GM19438 (cell line): ENCODE data around the gene TSPAN3.

Source experiments
- ATAC-seq: cut with Tn5 transposase; IDR thresholded peaks from one replicate; pipeline ENCODE4 v1.9.1; 2021; ENCODE audit warnings: low read depth; ENCODE audit not compliant: unreplicated experiment

The TSPAN3 gene

DNA sequence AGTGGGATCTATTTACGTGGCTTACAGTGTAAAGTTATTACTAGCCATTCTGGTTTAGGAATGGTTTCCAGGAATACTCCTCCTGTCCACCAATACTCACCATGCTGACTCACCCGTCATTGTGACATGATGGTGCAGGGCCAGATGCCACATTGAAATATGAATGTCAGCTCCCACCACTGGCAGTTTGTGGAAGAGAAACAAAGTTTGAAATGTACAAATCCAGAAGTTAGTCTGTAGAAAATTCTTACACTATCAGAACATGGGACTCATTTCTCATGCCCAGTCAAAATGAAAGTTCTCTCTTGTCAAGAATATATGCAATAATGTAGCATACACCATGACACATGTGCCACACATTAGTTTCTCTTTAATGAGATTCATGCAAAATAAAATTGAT is 14.4 kb upstream of the TSPAN3 start:
- ATAC-seq = no peak

DNA sequence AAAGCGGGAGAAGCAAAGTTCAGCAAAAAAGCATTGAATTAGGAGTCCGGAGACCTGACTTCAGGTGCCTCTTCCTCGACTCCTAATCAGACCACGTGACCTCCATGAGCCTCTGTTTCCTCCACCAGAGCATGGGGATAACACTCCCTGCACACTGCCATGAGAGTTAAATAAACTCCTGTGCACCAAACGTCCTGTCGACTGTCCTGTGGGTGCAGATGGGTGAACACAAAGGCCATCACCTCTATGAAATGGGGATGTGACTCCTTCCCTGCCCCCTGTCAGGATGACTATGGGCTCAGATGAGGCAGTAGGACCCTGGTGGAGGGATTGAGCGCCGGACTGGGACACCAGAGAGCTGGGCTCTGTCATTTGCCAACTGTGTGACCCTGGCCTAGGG is 13.5 kb upstream of the TSPAN3 start:
- ATAC-seq = no peak

DNA sequence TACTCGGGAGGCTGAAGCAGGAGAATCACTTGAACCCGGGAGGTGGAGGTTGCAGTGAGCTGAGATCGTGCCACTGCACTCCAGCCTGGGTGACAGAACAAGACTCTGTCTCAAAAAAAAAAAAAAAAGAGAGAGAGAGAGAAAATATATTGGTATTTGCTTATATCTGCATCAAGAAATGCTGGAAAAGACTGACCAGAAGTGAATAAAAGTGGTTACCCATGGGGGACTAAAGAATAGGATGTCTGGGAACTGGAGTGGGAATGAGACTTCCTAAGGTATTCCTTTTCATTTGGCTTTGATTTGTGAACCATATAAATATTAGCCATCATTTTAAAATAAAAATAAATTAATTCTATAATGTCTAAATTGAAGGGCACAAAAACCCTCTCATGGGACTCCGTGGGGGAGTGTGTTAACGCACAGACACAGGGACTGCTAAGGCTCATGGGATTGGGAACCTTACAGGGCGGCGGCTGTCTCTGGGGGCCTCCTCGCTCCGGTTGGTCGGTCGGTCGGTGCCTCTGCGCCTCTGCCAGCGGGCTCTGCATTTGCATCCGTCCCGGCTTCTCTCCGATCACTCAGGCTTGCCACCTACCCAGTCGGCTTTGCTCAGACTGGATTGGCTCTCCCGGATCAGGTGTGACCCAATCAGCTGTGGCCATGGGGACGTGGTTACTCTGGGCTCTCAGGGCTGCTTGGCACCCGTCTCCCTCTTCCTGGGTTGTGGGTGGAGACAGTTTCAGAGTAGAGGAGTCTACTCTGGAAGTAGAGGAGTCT is 12.7 kb upstream of the TSPAN3 start:
- ATAC-seq = no peak

DNA sequence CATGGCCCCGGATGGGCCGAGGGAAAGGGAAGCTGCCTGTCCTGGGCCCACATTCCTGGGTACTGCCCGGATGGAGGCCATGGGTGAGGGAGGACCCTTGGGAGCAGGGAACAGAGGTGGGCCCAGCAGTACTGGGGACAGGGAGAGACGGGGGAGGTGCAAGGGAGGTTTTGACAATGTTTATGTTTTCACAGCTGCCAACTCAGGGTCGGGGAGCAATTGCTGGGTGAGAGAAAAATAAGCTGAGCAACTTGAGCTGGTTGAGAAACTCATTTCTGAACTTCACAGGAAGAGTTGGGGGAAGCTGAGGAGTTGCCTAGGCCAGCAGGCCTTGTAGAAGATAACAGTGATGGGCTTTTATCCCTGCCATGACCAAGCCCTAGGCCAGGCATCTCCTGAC is 11.1 kb upstream of the TSPAN3 start:
- ATAC-seq = no peak

DNA sequence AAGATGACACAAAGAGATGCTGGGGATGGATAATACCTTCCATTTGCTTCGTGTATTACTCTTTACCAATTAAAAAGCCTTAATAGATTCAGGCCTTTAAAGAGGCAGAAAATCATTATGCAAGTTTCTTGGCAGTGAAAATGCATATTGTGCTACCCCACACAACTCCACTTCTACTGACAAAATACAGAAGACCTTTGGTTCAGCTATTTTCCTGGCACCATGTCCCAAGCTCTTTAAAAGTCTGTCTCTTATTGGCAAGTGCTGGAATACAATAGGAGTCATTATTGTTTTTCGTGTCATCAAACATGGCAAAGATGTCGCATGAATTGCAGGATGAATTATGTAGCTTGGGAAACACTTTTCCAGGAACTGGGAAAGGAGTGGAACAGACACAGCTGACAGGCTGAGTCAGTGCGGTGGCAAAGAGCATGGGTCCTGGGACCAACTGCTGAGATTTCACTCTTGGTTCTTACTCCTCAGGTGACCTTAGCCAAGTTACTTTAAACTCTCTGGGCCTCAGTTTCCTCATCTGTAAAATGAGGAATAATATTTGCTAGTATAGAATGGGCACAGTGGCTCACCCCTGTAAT is 5.5 kb upstream of the TSPAN3 start:
- ATAC-seq = no peak

DNA sequence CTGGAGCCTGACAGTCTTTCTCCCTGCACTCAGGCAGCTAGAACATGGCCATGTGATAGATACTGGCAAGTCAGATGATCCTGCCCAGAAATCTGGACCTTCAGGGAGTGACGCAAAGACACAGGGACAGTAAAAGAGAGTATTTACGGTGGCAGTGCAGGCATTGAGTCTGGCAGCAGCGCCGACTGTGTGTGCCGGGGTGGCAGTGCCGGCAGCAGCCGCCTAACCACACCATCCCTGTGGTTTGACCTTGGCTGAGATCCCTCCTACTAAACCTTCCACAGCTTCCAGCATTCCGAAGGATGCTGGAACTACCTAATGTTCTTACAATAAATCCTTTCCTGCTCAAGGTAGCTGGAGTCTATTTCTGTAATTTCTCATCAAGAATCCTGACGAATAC is 4.6 kb upstream of the TSPAN3 start:
- ATAC-seq = no peak

DNA sequence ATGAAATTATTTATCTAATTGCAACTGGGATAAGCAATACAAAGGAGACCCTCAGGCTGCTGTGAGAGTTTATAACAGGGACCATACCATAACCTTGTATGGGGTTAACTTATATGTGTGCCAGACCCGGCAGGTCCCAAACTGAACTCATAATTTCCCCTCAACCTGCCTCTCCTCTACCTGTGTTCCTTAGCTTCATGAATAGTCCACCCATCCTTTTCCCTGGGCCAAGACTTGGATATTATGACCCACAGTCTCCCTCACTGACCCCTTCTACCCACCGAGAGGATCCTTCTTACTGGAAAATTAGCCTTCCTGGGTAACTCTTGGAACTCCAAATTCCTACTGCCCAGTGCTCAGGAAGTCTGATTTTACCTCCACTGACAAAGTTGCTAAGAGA is 3.4 kb upstream of the TSPAN3 start:
- ATAC-seq = no peak

DNA sequence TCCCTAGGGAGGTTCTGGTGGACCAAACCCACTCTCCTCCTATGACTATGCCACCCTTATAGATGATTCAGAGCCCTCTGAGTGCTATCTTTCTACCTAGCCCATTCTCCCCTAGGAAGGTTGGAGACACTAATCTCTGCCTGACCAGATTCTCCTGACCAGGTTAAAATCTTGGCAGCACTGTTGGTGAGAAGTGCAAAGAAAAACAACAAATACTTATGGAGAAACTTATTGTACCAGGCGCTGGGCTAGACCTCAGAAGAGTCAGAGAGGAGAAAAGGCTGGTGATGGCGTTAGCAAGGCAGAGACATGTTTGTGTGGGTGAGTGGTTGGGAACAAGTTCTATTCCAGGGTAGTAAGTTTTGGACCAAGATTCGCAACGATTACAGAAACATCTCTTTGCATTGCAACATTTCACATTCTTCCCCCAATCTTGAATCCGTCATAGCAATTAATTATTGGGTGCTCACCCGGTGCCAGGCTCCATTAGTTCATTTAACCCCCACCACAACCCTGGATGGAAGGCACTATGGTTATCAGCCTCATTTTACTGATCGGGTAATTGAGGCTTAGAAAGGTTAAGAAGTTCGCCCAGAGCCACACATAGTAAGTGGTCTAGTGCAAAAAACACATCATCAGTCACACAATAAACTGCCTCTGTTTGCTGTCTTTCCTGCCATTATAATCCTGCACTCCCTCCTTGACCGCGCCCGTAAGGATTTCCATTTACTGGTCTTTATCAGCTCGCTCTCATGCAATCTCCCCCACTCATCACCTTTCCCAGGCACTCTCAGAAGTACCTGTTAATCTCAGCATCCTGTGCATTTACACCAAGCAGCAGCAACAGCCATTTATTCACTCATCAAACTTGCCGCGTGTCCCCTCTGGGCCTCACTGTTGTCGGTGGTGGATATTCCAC is 655 bp upstream of the TSPAN3 start:
- ATAC-seq = no peak

DNA sequence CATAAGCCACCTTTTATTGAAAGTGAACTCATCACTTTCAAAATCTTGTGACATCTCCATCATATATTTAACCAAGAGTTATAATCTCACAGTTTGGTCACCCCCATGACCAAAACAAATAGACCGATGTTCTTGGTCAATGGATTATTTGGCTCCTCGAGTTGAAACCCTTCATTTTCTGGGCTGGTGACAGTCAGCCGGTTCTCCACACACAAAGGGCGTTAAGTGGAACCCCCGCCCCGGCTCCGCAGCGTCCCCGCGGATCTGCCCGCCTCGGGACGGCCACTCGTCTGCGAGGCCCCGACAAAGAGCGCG is 772 bp downstream of the TSPAN3 start:
- no peak for ATAC-seq

DNA sequence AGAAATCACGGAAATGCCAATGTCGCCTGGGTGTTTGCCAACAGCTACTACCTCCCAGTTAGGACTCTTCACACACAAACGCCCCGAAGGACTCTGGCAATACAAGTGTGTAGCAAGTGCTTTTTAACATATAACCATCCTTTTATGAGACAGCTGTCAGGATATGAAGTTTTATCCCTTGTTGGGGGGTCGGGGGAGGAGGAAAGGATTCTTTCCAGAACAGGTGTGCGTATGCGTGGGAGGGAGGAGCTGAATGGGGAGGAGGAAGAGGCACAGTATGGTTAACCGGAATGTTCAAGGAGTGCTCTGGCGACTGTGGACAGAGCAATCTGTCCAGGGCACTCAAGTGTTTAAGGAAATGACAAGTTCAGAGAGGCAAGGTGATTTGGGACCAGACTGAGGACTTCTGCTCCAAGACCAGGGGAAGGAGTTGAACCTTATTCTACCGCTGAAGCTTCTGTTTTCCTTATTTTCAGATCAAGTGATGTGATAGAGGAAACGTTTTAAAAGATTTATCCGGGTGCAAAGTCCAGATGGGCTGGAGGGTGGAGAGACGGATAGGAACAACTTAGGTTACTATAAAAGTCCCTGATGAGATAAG is 1.3 kb downstream of the TSPAN3 start:
- ATAC-seq = no peak

DNA sequence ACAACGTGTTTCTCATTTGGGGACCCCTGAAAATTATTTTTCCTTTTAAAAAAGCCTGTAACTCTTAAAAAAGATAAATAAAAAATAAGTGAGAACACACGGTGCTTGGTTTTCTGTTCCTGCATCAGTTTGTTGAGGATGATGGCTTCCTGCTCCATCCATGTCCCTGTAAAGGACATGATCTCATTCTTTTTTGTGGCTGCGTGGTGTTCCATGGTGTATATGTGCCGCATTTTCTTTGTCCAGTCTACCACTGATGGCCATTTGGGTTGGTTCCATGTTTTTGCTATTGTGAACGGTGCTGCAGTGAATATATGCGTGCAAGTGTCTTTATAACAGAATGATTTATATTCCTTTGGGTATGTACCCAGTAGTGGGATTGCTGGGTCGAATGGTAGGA is 2.3 kb downstream of the TSPAN3 start:
- ATAC-seq = no peak

DNA sequence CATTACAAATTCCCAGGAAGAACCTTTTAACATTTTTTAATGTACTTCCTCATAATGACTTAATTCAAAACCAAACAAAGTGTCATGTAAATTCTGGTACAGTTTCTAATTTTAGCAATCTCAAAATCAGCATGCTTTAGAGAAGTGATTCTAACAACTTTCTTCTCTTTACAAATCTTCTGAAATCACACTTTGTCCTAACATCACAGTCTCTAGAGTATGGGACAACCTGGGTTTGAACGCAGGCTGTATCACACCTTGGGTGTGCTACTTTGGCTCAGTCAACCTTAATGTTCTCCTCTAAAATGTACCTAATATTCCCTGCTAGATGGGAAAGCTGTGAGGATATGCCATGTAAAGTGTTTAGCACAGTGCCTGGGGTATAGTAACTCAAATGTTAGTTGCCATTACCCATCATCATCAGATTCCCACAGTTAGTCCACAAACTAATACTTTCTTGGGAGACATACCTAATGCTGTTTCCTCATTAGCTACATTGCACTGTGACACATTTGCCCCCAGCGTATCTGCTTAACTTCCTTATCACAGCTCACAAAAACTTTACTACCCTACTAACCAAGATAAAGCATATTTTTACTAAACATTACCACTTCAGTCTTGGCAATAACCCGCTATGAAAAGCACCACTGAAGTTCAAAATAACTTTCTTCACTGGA is 3.1 kb downstream of the TSPAN3 start:
- no peak for ATAC-seq

DNA sequence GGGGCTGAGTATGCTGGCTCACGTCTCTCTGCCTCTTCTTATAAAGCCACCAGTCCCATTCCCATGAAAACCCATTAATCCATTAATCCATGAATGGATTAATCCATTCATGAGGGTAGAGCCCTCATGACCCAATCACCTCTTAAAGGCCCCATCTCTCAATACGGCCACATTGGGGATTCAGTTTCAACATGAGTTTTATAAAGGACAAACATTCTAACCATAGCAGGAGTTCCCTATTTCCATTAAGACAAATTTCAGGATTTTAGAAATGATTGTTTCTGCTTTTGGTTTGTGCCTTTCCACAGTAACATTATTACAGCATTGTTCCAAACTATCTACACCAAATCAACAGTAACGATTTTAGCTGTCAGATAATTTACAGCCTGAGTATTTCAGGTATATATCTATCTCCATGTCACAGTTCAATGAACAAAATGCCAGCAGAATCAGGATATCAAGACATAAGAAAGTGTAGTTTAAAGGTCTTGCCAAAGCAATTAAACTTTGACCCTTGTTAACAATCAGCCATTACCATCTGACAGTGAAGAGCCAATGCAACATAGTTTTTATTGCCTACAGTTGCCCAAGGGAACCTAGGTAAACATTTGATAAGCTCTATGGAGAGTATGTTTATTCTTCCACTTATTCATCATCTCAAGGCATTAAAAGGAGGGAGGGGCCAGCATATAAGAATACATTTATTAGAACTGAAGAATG is 3.8 kb downstream of the TSPAN3 start:
- no peak for ATAC-seq

DNA sequence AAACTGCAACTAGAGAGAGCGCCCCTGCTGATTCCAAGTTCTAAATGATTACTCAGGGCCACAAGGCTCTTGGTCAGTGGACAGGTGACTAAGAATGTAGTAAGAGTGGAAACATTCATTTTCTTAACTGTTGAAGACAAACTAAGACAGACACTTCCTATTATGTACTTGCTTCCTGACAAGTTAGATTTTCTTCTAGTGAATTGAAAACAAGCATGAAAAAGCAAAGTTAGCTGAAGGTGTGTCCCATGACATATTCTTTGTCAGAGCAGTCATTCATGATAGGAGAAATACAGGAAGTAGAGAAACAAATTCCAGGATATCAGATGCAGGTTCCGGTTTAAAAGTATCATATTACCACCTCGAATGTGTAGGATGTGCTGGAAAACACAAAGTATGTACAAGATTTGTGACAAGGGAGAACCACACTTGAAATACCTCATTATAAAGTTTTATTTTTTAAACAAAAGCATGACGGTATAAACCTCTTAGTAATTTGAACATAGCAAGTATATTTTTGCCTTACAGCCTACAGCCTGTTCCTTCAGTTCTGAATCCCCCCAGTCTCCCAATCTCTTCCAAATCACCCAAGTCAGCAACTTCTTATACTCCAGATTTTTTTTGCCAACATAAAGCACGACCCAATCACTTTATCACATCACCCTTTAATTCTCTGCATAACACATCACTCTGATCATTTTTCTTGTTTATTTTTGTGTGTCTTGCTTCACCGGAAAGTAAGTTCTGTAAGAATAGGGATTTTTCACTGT is 6.2 kb downstream of the TSPAN3 start:
- no peak for ATAC-seq

DNA sequence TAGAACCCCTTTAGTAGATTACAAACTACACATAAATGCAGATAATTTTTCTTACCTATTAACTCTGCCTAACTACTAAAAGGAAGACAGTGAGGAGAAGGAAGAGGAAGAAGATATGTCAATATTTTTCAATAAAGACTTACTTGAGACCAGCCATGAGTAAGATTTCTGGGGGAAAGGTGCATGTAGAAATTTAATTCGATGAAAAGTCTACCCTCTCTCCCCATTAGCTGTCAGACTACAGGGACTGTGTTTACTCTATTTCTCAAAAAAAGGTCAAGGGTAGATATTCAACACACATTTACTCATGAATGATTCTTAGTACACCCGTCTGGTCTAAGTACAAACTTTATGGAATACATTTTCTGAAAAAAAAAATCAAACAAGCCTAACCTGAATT is 6.8 kb downstream of the TSPAN3 start:
- no peak for ATAC-seq

DNA sequence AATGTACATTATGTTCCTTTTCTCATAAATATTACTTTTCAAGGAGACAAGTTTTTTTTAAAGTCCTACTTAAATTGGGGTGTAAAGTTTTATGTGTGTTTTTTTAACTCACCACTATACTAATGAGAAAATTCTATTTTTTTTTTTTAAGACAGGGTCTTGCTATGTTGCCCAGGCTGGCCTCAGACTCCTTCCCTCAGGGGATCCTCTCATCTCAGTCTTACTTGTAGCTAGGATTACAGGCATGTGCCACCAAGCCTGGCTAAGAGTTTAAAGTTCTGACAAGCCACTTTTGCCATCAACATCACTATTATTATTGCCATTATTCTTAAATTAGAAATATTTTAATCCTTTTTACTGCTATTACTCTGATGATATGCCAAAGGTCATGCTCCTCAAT is 7.7 kb downstream of the TSPAN3 start:
- no peak for ATAC-seq

DNA sequence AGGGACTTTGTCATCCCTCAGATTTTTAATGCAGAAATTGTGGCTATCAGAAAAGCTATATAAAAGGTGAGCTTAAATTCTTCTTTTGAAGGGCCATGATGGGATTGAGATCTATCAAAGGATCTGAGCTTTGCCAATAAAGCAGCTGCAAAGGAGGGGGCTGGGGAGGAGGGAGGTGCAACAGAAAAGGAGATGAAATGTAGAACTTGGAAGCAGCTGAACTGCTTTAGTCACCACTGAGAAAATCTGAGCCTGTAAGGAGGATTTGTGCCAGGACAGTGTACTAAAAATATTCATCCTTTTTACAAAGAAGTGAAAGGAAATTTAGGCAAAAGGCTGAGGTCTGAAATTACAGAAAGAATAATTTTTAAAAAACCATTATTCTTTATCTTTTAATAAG is 10.4 kb downstream of the TSPAN3 start:
- no peak for ATAC-seq

DNA sequence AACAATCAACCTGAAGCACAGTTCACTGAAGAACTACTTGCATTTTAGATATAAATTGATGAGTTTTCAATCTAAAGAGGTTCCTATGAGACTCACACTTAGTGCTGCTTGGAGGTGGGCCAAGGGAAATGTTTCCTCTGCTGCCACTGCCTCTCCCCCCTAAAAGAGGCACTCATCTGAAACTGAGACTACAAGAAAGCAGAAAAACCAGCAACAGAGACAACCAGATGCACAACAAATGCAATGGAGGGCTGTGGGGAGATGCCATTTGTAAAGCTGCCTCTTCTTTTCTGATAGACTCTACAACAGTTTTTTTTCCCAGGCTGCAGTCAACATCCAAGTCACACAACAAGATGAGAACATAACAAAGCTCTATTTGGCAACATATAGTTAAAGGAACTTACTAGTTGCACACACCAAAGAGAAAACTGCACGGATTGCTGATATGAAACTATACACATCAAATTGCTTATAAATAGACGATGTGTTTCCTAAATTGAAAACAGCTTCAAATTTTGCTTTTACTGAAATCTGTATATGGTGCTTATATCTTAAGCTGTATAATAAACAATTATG is 11.0 kb downstream of the TSPAN3 start:
- ATAC-seq = no peak

DNA sequence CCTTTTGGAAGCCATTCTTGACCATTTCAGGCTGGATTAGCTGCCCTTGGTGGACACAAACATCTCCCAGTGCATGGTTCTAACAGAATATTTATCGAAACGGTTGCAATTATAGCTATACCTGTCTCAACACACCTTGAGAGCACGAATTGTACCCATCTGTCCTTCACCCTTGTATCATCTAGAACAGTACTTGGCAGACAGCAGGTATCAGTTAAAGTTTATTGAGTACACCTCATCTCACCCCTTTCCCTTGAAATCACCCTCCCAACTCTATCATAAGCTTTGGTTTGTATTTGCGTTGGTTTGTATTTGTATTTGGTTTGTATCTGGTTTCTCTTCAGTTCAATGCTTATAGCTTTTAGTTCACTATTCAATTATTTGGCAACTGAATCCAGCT is 12.4 kb downstream of the TSPAN3 start:
- no peak for ATAC-seq
